H1 (cell line): ENCODE data around the gene ACKR3. TPM values are rescaled to one million over a fixed set of nuclear protein-coding genes. Genes with fewer than 3 reads are reported as not detected.

Experiments used
- CTCF ChIA-PET: fragments of 300-600 bp; sonication (Branson Sonifier 250); formaldehyde crosslinking; loops from one replicate; lab custom pipeline; 2021; ENCODE audit not compliant: partially characterized antibody; lab: Charles Lee
- POLR2A ChIA-PET: fragments of 300-600 bp; sonication (Branson Sonifier 250); formaldehyde crosslinking; loops from one replicate; lab custom pipeline; 2021; ENCODE audit warnings: inconsistent platforms; ENCODE audit not compliant: partially characterized antibody; lab: Charles Lee
- DNase-seq, 2 experiments: peaks; one replicate each; pipeline versions ENCODE4 v3.0.0 to v3.0.0-alpha.2; 2010 to 2022; ENCODE audit warnings: low spot score in 2 of 2, low read depth in 1 of 2, mixed read lengths in 1 of 2
- FAIRE-seq: peaks from 2 replicates; lab custom pipeline; 2011; peaks lifted over from hg19 to GRCh38; lab: Jason Lieb, UNC
- H2AFZ ChIP-seq: 2 replicates; pipeline ENCODE4 v1.8.1; 2012; ENCODE audit warnings: low read length, inconsistent platforms
- H2AK5ac ChIP-seq: 2 replicates; pipeline ENCODE4 v1.6.1; 2013; ENCODE audit warnings: low read depth, low read length
- H2BK120ac ChIP-seq: replicated peaks from 2 replicates; pipeline ENCODE3; 2013; ENCODE audit warnings: low read depth, low read length, inconsistent platforms
- H2BK12ac ChIP-seq: 2 replicates; pipeline ENCODE4 v1.6.1; 2013; ENCODE audit warnings: low read depth, low read length
- H2BK15ac ChIP-seq: 2 replicates; pipeline ENCODE4 v1.6.1; 2013; ENCODE audit warnings: low read length
- H2BK20ac ChIP-seq: 2 replicates; pipeline ENCODE4 v1.6.1; 2013; ENCODE audit warnings: low read length
- H2BK5ac ChIP-seq: 2 replicates; pipeline ENCODE4 v1.6.1; 2013; ENCODE audit warnings: low read depth, low read length
- H3K14ac ChIP-seq: 2 replicates; pipeline ENCODE4 v1.6.1; 2013; ENCODE audit warnings: inconsistent platforms; ENCODE audit not compliant: insufficient read length
- H3K18ac ChIP-seq: 2 replicates; pipeline ENCODE4 v1.6.1; 2013; ENCODE audit warnings: low read length; ENCODE audit errors: extremely low read depth
- H3K23ac ChIP-seq: 2 replicates; pipeline ENCODE4 v1.6.1; 2013; ENCODE audit warnings: inconsistent platforms; ENCODE audit not compliant: insufficient read length
- H3K23me2 ChIP-seq: 2 replicates; pipeline ENCODE4 v1.6.1; 2013; ENCODE audit warnings: low read depth, low read length
- H3K27ac ChIP-seq: 2 replicates; pipeline ENCODE4 v1.6.1; 2011; ENCODE audit warnings: low read depth, low read length, inconsistent platforms
- H3K27me3 ChIP-seq, 4 experiments: replicated peaks in 1 of 4; 1 replicate in 1 of 4; 2 replicates in 3 of 4; pipeline versions ENCODE4 v1.6.1 to v1.8.1; 2011 to 2013; ENCODE audit warnings: low read length in 3 of 4, mild to moderate bottlenecking in 3 of 4, inconsistent platforms in 2 of 4, mixed read lengths in 2 of 4, moderate library complexity in 1 of 4; ENCODE audit not compliant: control insufficient read depth in 3 of 4, insufficient read depth in 3 of 4; ENCODE audit errors: extremely low read depth in 1 of 4
- H3K36me3 ChIP-seq, 4 experiments: 2 replicates each; pipeline versions ENCODE4 v1.6.1 to v1.8.1; 2011 to 2013; ENCODE audit warnings: mild to moderate bottlenecking in 4 of 4, low read length in 3 of 4, moderate library complexity in 2 of 4, control low read depth in 1 of 4, inconsistent platforms in 1 of 4; ENCODE audit not compliant: insufficient read depth in 4 of 4, control insufficient read depth in 2 of 4
- H3K4ac ChIP-seq: replicated peaks from 2 replicates; pipeline ENCODE3; 2013; ENCODE audit warnings: low read length, low read depth, mixed read lengths, inconsistent platforms; ENCODE audit not compliant: insufficient read length
- H3K4me1 ChIP-seq, 4 experiments: replicated peaks in 1 of 4; 1 replicate in 1 of 4; 2 replicates in 3 of 4; pipeline versions ENCODE4 v1.6.1 to v1.8.1; 2011 to 2013; ENCODE audit warnings: low read length in 3 of 4, inconsistent platforms in 2 of 4, mixed read lengths in 1 of 4; ENCODE audit not compliant: insufficient read depth in 4 of 4, control insufficient read depth in 3 of 4
- H3K4me2 ChIP-seq, 2 experiments: 2 replicates each; pipeline versions ENCODE4 v1.6.1 to v1.8.1; 2011 to 2013; ENCODE audit warnings: low read depth in 2 of 2, low read length in 2 of 2, control low read depth in 1 of 2, inconsistent platforms in 1 of 2, mild to moderate bottlenecking in 1 of 2; ENCODE audit not compliant: insufficient read depth in 1 of 2
- H3K4me3 ChIP-seq, 4 experiments: fragments of 200-600, 300-600 bp in 1 of 4; sonication (generic), shearing (Covaris generic), sonication (Bioruptor Twin) in 1 of 4; 2 replicates each; pipeline versions ENCODE4 v1.5.1 to v1.8.1; 2011 to 2016; ENCODE audit warnings: low read length in 4 of 4, low read depth in 3 of 4, control low read depth in 2 of 4, inconsistent platforms in 2 of 4, mild to moderate bottlenecking in 2 of 4, mixed read lengths in 1 of 4, moderate library complexity in 1 of 4; ENCODE audit not compliant: insufficient read depth in 2 of 4; ENCODE audit errors: extremely low read depth in 1 of 4
- H3K56ac ChIP-seq: replicated peaks from 2 replicates; pipeline ENCODE3; 2013; ENCODE audit warnings: low read depth, mild to moderate bottlenecking, mixed read lengths, low read length, inconsistent platforms; ENCODE audit not compliant: insufficient read length
- H3K79me1 ChIP-seq: 2 replicates; pipeline ENCODE4 v1.6.1; 2013; ENCODE audit warnings: low read depth, low read length, control low read depth
- H3K79me2 ChIP-seq, 2 experiments: 2 replicates each; pipeline versions ENCODE4 v1.6.1 to v1.8.1; 2012 to 2013; ENCODE audit warnings: low read length in 2 of 2, mild to moderate bottlenecking in 2 of 2, inconsistent platforms in 1 of 2; ENCODE audit not compliant: insufficient read depth in 2 of 2, control insufficient read depth in 1 of 2
- H3K9ac ChIP-seq, 4 experiments: replicated peaks in 1 of 4; 1 replicate in 1 of 4; 2 replicates in 3 of 4; pipeline versions ENCODE4 v1.6.1 to v1.8.1; 2011 to 2013; ENCODE audit warnings: low read depth in 3 of 4, low read length in 3 of 4, control low read depth in 2 of 4, mild to moderate bottlenecking in 2 of 4, moderate library complexity in 2 of 4, inconsistent platforms in 1 of 4; ENCODE audit errors: extremely low read depth in 1 of 4
- H3K9me3 ChIP-seq, 2 experiments: 2 replicates each; pipeline versions ENCODE4 v1.6.1 to v1.8.1; 2012 to 2013; ENCODE audit warnings: mild to moderate bottlenecking in 2 of 2, moderate library complexity in 2 of 2, control low read depth in 1 of 2, inconsistent platforms in 1 of 2, low read depth in 1 of 2, low read length in 1 of 2, mixed read lengths in 1 of 2; ENCODE audit not compliant: insufficient read depth in 2 of 2
- H4K20me1 ChIP-seq, 2 experiments: replicated peaks in 1 of 2; 2 replicates each; pipeline versions ENCODE3 to v1.8.1; 2011 to 2013; ENCODE audit warnings: inconsistent platforms in 2 of 2, low read length in 2 of 2, mild to moderate bottlenecking in 1 of 2; ENCODE audit not compliant: insufficient read depth in 2 of 2, control insufficient read depth in 1 of 2
- H4K5ac ChIP-seq: 2 replicates; pipeline ENCODE4 v1.6.1; 2013; ENCODE audit warnings: low read length, low read depth, mixed read lengths, inconsistent platforms; ENCODE audit not compliant: insufficient read length
- H4K8ac ChIP-seq: 2 replicates; pipeline ENCODE4 v1.8.0; 2013; ENCODE audit warnings: mild to moderate bottlenecking, moderate library complexity, low read length, inconsistent platforms; ENCODE audit not compliant: insufficient read depth; ENCODE audit errors: extremely low read depth
- H4K91ac ChIP-seq: replicated peaks from 2 replicates; pipeline ENCODE3; 2013; ENCODE audit warnings: low read length, mixed read lengths, inconsistent platforms; ENCODE audit not compliant: insufficient read length
- GTF2F1 ChIP-seq: IDR thresholded peaks from 2 replicates; pipeline ENCODE4 v1.6.1; 2012; ENCODE audit warnings: low read depth, low read length, improper control_type of control experiment, borderline replicate concordance
- SIN3A ChIP-seq, 2 experiments: IDR thresholded peaks in 1 of 2; conservative IDR thresholded peaks in 1 of 2; 2 replicates each; pipeline ENCODE4 v1.6.1; 2011 to 2012; ENCODE audit warnings: low read length in 2 of 2, improper control_type of control experiment in 1 of 2, low read depth in 1 of 2, mild to moderate bottlenecking in 1 of 2
- whole genome bisulfite sequencing, 2 experiments: shearing (Covaris generic) in 1 of 2; methylation state at CpG; one replicate each; pipeline versions ENCODE4 v1.1.6 to v1.1.7; 2013 to 2015; ENCODE audit warnings: low lambda C conversion rate in 2 of 2, mixed read lengths in 2 of 2, inconsistent platforms in 1 of 2, low coverage in 1 of 2, missing lambda C conversion rate in 1 of 2; ENCODE audit not compliant: insufficient replicate concordance in 2 of 2, insufficient coverage in 1 of 2, insufficient read length in 1 of 2; ENCODE audit errors: extremely low coverage in 1 of 2, missing lambda C conversion rate in 1 of 2; 5-methylcytosine and 5-hydroxymethylcytosine counted together
- polyA plus RNA-seq, 7 experiments: library from polyadenylated mRNA; depleted of rRNA in 3 of 7; stranded (reverse) in 5 of 7; unstranded in 2 of 7; fragments of >200 nt in 5 of 7; fragments of 200-250 nt in 2 of 7; gene quantifications; 1 replicate in 5 of 7; 2 replicates in 1 of 7; 4 replicates in 1 of 7; pipeline versions ENCODE4 v1.2.1 to v1.2.3, GENCODE V29; 2011 to 2013; ENCODE audit warnings: missing spikeins in 2 of 7, mixed read lengths in 2 of 7
- total RNA-seq: library from RNA; stranded (reverse); fragmentation: NEBNext Ultra II Directional; extraction: Animal tissue kit (Norgen Biotek cat#: 25700); gene quantifications from 2 replicates; pipeline ENCODE4 v1.2.1, GENCODE V29; 2021

ACKR3 gene
- total and polyA plus RNA-seq, 2 of the 8 experiments (the other 6 are each of a cell fraction or from before 2014, with no cell fraction given), result 1.4 to 24.4 TPM

GRCh38 chr2:236627193-236627592 lies 57.6 kb downstream of the ACKR3 start:
- Histone ChIP-seq H3K23ac (no peak overlapping the region), H2BK120ac (no peak overlapping the region), H4K8ac (no peak overlapping the region), H3K4me1 (no peaks in the 10 kb centered on the region), H2BK12ac (no peak overlapping the region), H3K4ac (no peak overlapping the region), H3K9me3 (no peaks in the 10 kb centered on the region), H3K4me2 (no peak overlapping the region), H3K79me1 (no peaks in the 10 kb centered on the region), H3K79me2 (no peaks in the 10 kb centered on the region), H4K5ac (no peak overlapping the region), H3K27ac (no peak overlapping the region), H3K4me3 (no peak overlapping the region), H2BK20ac (no peak overlapping the region), H4K91ac (no peak overlapping the region), H3K27me3 (no peaks in the 10 kb centered on the region; a peak in 1 of 7 replicates), H3K18ac (no peak overlapping the region), H3K23me2 (no peaks in the 10 kb centered on the region), H2AFZ (no peak overlapping the region), H3K36me3 (no peaks in the 10 kb centered on the region), H3K56ac (no peak overlapping the region), H2AK5ac (no peak overlapping the region), H2BK5ac (no peak overlapping the region), H3K9ac (no peak overlapping the region), H4K20me1 (no peaks in the 10 kb centered on the region), H3K14ac (no peak overlapping the region), H2BK15ac (no peak overlapping the region)
- ChIA-PET POLR2A (no interaction called here), CTCF (interaction anchor here (0.6 to 5.0 kb wide), 6 partner anchors 12 to 966 kb away, joined by 3 to 35 read pairs (median 4); no protein-coding TSS in a partner anchor)
- FAIRE-seq, result no peak
- no peak for DNase-seq
- WGBS, 2 experiments, result 87% methylated on average over 11 of the region's 11 CpGs; no CpG with 5 or more reads in 1 of the 2 experiments
- TF ChIP-seq SIN3A (conservative IDR thresholded peaks at IDR 0.05 in 1 of 2, IDR thresholded peaks at IDR 0.05 in 1 of 2; ENCODE audit: low read depth in 1 of 2, low read length in 2 of 2), result no peak
- no peak for TF ChIP-seq GTF2F1
